Measurements from ENCODE around the gene VTA1.

- TF ChIP-seq CTCF (IDR thresholded peaks at IDR 0.05 in 4 of 5, conservative IDR thresholded peaks at IDR 0.05 in 1 of 5) (no peak), POLR2A (IDR thresholded peaks at IDR 0.05) (no peak)
Observed at GRCh38 chr6:142187209-142187608, 40.1 kb downstream of the VTA1 start.

Measured in gastrocnemius medialis (tissue), 4 donors.